OCI-LY3 (cell line): ENCODE results near the gene TMEM132D.

Experiments
- EZH2phosphoT487 ChIP-seq: fragments of 200-600 bp; shearing (Covaris generic); IDR thresholded peaks from 2 replicates; pipeline ENCODE4 v1.6.1; 2018; ENCODE audit warnings: antibody characterized with exemption, mixed run types, low read depth
- TF ChIP-seq, protein P1 (sequence below): fragments of 200-600, 300-600 bp; sonication (generic); IDR thresholded peaks from 2 replicates; pipeline ENCODE4 v1.5.1; 2014; ENCODE audit warnings: antibody characterized with exemption, low read length, low read depth

DNA sequence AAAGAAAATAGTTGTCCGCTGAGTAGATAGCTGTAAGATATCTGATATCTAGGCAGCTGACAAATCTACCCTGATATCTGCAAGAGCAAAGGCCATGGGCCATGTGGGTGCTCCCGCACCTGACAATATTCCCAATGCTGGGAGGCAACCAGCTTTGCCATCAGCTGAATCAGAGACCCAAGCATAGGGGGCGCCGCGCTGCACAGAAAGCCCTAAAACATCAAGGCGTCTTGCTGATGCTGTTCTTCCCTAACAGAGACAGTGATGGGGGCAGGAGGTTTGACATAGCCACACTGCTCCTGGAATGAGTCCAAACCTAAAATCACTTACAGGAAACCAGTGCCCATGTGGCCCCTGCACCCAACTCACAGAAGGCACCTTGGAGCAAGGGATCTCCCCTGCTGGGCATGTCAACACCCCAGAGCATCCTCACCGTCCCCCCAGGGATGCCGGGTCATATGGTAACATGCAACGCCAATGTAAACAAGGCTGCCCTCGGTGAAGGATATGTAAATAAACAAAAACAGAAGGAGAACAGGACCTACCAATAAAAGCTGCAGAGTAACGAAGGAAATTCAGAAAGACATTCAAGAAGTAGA lies 199.5 kb downstream of the TMEM132D start:
- TF ChIP-seq, protein P1, sequence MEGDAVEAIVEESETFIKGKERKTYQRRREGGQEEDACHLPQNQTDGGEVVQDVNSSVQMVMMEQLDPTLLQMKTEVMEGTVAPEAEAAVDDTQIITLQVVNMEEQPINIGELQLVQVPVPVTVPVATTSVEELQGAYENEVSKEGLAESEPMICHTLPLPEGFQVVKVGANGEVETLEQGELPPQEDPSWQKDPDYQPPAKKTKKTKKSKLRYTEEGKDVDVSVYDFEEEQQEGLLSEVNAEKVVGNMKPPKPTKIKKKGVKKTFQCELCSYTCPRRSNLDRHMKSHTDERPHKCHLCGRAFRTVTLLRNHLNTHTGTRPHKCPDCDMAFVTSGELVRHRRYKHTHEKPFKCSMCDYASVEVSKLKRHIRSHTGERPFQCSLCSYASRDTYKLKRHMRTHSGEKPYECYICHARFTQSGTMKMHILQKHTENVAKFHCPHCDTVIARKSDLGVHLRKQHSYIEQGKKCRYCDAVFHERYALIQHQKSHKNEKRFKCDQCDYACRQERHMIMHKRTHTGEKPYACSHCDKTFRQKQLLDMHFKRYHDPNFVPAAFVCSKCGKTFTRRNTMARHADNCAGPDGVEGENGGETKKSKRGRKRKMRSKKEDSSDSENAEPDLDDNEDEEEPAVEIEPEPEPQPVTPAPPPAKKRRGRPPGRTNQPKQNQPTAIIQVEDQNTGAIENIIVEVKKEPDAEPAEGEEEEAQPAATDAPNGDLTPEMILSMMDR = no peak
- no peak for TF ChIP-seq EZH2phosphoT487
